ENCODE results near the gene CNTNAP5.

The CNTNAP5 gene

DNA sequence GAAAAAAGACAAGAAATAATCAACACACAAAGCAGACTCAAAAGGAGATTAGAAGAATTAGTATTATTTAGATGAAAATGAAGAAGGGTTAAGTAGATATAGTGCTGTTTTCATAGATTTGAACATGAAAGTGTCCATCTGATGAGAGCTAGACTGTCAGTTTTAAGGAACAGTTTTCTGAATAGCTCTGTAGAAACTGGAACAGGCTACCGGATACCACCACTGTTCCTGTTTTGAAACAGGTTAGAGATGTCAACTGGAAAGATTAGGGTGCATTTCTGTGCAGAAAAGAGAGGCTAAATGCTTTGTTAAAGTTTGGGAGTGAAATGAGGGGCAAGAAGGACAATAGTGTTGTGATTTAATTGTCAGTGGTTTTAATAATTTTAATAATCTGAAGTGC is 908.8 kb downstream of the CNTNAP5 start:
- no peak for FAIRE-seq

- FAIRE-seq: no peak
These were observed 928.8 kb downstream of the CNTNAP5 start for GRCh38 chr2:124953921-124954320.

DNA sequence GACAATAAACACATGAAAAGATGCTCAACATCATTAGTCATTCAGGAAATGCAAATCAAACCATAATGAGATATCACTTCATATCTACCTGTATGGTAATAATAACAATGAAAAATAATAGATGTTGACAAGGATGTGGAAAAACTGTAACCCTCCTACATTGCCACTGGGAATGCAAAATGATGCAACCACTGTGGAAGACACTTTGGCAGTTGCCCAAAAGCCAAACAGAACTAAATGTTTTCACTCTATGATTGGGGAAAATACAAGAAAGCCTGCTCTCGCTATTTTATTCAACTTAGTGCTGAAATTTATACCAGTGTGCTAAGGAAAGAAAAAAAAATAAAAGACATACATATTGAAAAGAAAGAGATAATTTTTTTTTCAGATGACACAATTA is 934.5 kb downstream of the CNTNAP5 start:
- no peak for FAIRE-seq

DNA sequence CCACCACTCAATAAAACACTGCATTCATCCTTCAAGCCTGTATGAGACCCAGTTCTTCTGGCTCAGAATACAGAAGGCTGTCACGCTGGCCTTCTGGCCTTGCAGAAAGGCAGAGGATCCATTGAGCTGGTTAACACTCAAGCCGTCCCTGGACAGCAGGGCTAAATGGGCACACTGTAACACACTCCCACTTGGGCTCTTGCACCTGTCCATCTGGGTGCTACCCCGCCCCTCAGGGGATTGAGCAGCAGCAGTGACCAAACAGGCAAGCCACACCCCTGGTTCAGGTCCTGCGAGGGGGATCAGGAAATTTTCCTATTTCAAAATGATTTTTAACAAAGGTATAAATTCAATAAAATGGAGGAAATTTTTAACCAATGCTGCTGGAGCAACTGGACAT is 936.0 kb downstream of the CNTNAP5 start:
- no peak for FAIRE-seq
